Loucy (cell line): ENCODE data around the gene GPR17.
A peak's percentile ranks its signal among the peaks of the same experiment; 100 is the strongest.

Source experiments
- H2AFZ ChIP-seq: fragments of 200-600 bp; sonication (generic); 2 replicates; pipeline ENCODE4 v1.6.0; 2016; ENCODE audit warnings: antibody characterized with exemption, mild to moderate bottlenecking, low read length, moderate library complexity
- H3F3A ChIP-seq: fragments of 200-600 bp; 2 replicates; pipeline ENCODE4 v1.6.0; 2016; ENCODE audit warnings: antibody characterized with exemption, low read depth, mild to moderate bottlenecking
- H3K27me3 ChIP-seq: fragments of 200-600 bp; sonication (generic); 2 replicates; pipeline ENCODE4 v1.6.1; 2014; ENCODE audit warnings: low read length, mild to moderate bottlenecking; ENCODE audit not compliant: insufficient read depth, poor library complexity, severe bottlenecking
- H3K36me3 ChIP-seq: fragments of 200-600 bp; sonication (generic); 2 replicates; pipeline ENCODE4 v1.6.1; 2016; ENCODE audit warnings: low read length; ENCODE audit not compliant: insufficient read depth
- H3K4me1 ChIP-seq: fragments of 200-600 bp; sonication (generic); 2 replicates; pipeline ENCODE4 v1.5.1; 2014; ENCODE audit warnings: low read length, mild to moderate bottlenecking; ENCODE audit not compliant: insufficient read depth, poor library complexity, severe bottlenecking
- H3K4me2 ChIP-seq: fragments of 200-600 bp; sonication (generic); 2 replicates; pipeline ENCODE4 v1.6.0; 2014; ENCODE audit warnings: antibody characterized with exemption, low read length, low read depth, mild to moderate bottlenecking; ENCODE audit not compliant: poor library complexity, severe bottlenecking
- H3K4me3 ChIP-seq: fragments of 200-600 bp; sonication (generic); 2 replicates; pipeline ENCODE4 v1.5.1; 2014; ENCODE audit warnings: low read length, mild to moderate bottlenecking, mixed read lengths; ENCODE audit not compliant: poor library complexity, severe bottlenecking
- H3K79me2 ChIP-seq: fragments of 200-600 bp; sonication (generic); 2 replicates; pipeline ENCODE4 v1.6.1; 2014; ENCODE audit warnings: low read length; ENCODE audit not compliant: insufficient read depth
- H3K9ac ChIP-seq: fragments of 200-600 bp; sonication (generic); 2 replicates; pipeline ENCODE4 v1.6.0; 2014; ENCODE audit warnings: mild to moderate bottlenecking, low read depth, low read length, moderate library complexity; ENCODE audit not compliant: poor library complexity, severe bottlenecking
- H3K9me2 ChIP-seq: fragments of 200-600 bp; sonication (generic); replicated peaks from 2 replicates; pipeline ENCODE4 v1.6.1; 2016; ENCODE audit warnings: low read depth, low read length, mixed read lengths
- H3K9me3 ChIP-seq: fragments of 200-600 bp; sonication (generic); 2 replicates; pipeline ENCODE4 v1.6.1; 2014; ENCODE audit warnings: mild to moderate bottlenecking, antibody characterized with exemption, low read length, low read depth; ENCODE audit not compliant: insufficient read depth
- H4K20me1 ChIP-seq: fragments of 200-600 bp; sonication (generic); 2 replicates; pipeline ENCODE4 v1.6.0; 2014; ENCODE audit warnings: antibody characterized with exemption, low read length, mild to moderate bottlenecking; ENCODE audit not compliant: insufficient read depth, poor library complexity, severe bottlenecking
- CTCF ChIP-seq: fragments of 200-600 bp; sonication (generic); conservative IDR thresholded peaks from 2 replicates; pipeline ENCODE4 v1.5.1; 2014; ENCODE audit warnings: mild to moderate bottlenecking, antibody characterized with exemption, low read length
- EZH2phosphoT487 ChIP-seq: fragments of 200-600 bp; IDR thresholded peaks from 2 replicates; pipeline ENCODE4 v1.6.1; 2018; ENCODE audit warnings: antibody characterized with exemption, mild to moderate bottlenecking, moderate library complexity, borderline replicate concordance

The GPR17 gene

GRCh38 chr2:127604986-127605385 lies 41.0 kb upstream of the GPR17 start:
- no peaks in the 10 kb centered on the region for H3K27me3 ChIP-seq
- H3K79me2 ChIP-seq = no peaks in the 10 kb centered on the region
- peaks cover 8% of the 10 kb centered on the region; the same call in 1 of the 2 replicates for H3K9me3 ChIP-seq
- H3K36me3 ChIP-seq = no peaks in the 10 kb centered on the region
- no peak overlapping the region for H2AFZ ChIP-seq
- H3K4me1 ChIP-seq = peaks cover 37% of the 10 kb centered on the region
- no peaks in the 10 kb centered on the region for H3K9me2 ChIP-seq
- no peak overlapping the region for H3K4me2 ChIP-seq
- TF ChIP-seq CTCF (no peak), EZH2phosphoT487 (no peak)
- H3K4me3 ChIP-seq = no peak overlapping the region
- H4K20me1 ChIP-seq = no peaks in the 10 kb centered on the region
- no peak overlapping the region for H3K9ac ChIP-seq
- H3F3A ChIP-seq = no peaks in the 10 kb centered on the region

GRCh38 chr2:127605691-127606263 lies 40.2 kb upstream of the GPR17 start:
- Histone ChIP-seq H3K4me3 (no peak overlapping the region), H4K20me1 (no peaks in the 10 kb centered on the region), H3K79me2 (no peaks in the 10 kb centered on the region), H3K4me2 (no peak overlapping the region), H3K9ac (no peak overlapping the region), H3K4me1 (peaks cover 37% of the 10 kb centered on the region), H3K36me3 (no peaks in the 10 kb centered on the region), H3K9me3 (peaks cover 8% of the 10 kb centered on the region; the same call in 1 of the 2 replicates), H2AFZ (0 out of 2 replicates have a peak overlapping the region, but pooled peaks have one; percentile 15), H3K9me2 (no peaks in the 10 kb centered on the region), H3F3A (no peaks in the 10 kb centered on the region), H3K27me3 (no peaks in the 10 kb centered on the region)
- TF ChIP-seq CTCF (no peak), EZH2phosphoT487 (no peak)

- no peaks in the 10 kb centered on the region for H3K27me3 ChIP-seq
- no peak for TF ChIP-seq EZH2phosphoT487
- TF ChIP-seq CTCF = no peak
- no peaks in the 10 kb centered on the region for H3K9me2 ChIP-seq
- H3K9me3 ChIP-seq = peaks cover 8% of the 10 kb centered on the region; the same call in 1 of the 2 replicates
- no peak overlapping the region for H2AFZ ChIP-seq
- no peaks in the 10 kb centered on the region for H3K79me2 ChIP-seq
- no peak overlapping the region for H3K4me2 ChIP-seq
- no peaks in the 10 kb centered on the region for H3K36me3 ChIP-seq
- no peaks in the 10 kb centered on the region for H4K20me1 ChIP-seq
- H3F3A ChIP-seq = no peaks in the 10 kb centered on the region
- peaks cover 37% of the 10 kb centered on the region for H3K4me1 ChIP-seq
- H3K4me3 ChIP-seq = no peak overlapping the region
- no peak overlapping the region for H3K9ac ChIP-seq
Observed at GRCh38 chr2:127606625-127607398, 39.1 kb upstream of the GPR17 start.
